Endothelial cell of umbilical vein (primary cell): ENCODE measurements around the gene CBY3. TPM values are rescaled to one million over a fixed set of nuclear protein-coding genes. Genes with fewer than 3 reads are reported as not detected.

Source experiments
- polyA plus RNA-seq, 4 experiments: library from polyadenylated mRNA; depleted of rRNA in 3 of 4; stranded (reverse) in 3 of 4; unstranded in 1 of 4; fragments of >200 nt; gene quantifications; 2 replicates each; pipeline versions ENCODE4 v1.2.1 to v1.2.3, GENCODE V29; 2011 to 2012; ENCODE audit warnings: missing spikeins in 1 of 4
- small RNA-seq: library from RNA; depleted of rRNA; stranded (forward); fragments of <200 nt; gene quantifications from one replicate; pipeline ENCODE3, GENCODE V24; 2012; ENCODE audit warnings: low replicate concordance, low read depth; ENCODE audit not compliant: insufficient read depth, insufficient read length
- total RNA-seq: library from RNA; stranded (reverse); gene quantifications from 2 replicates; pipeline ENCODE4 v1.2.3, GENCODE V29; 2021

Gene CBY3
- total and polyA plus RNA-seq, 2 donors (not counting 3 experiments of a cell fraction or from before 2014, with no cell fraction given), result not detected

Small RNA genes lying within 50 kb of the gene (small RNA-seq; reads per million reads assigned to genes)
- not detected for gene RF00017

Other genes starting within 250 kb of the CBY3 start
- gene RUFY1, start 130.5 kb downstream of the CBY3 start, total RNA-seq, result 43.3 and 44.9 TPM in 2 replicates
- 25.4 and 25.6 TPM in 2 replicates for gene RUFY1, start 130.5 kb downstream of the CBY3 start, polyA plus RNA-seq
- 969 and 993 TPM in 2 replicates for gene HNRNPH1, start 57.4 kb downstream of the CBY3 start, total RNA-seq
- gene HNRNPH1, start 57.4 kb downstream of the CBY3 start, polyA plus RNA-seq, result 197 and 348 TPM in 2 replicates
- gene CANX, start 17.9 kb upstream of the CBY3 start, total RNA-seq, result 854 and 986 TPM in 2 replicates
- 156 and 193 TPM in 2 replicates for gene CANX, start 17.9 kb upstream of the CBY3 start, polyA plus RNA-seq
- 29.0 and 30.1 TPM in 2 replicates for gene MAML1, start 51.8 kb upstream of the CBY3 start, total RNA-seq
- gene MAML1, start 51.8 kb upstream of the CBY3 start, polyA plus RNA-seq, result 11.7 and 12.4 TPM in 2 replicates
- gene LTC4S, start 113.0 kb upstream of the CBY3 start, total RNA-seq, result 0.88 and 0.95 TPM in 2 replicates
- gene LTC4S, start 113.0 kb upstream of the CBY3 start, polyA plus RNA-seq, result 6.3 and 14.1 TPM in 2 replicates
- 226 and 243 TPM in 2 replicates for gene MGAT4B, start 125.8 kb upstream of the CBY3 start, total RNA-seq
- gene MGAT4B, start 125.8 kb upstream of the CBY3 start, polyA plus RNA-seq, result 243 and 300 TPM in 2 replicates
- 316 and 346 TPM in 2 replicates for gene SQSTM1, start 139.9 kb upstream of the CBY3 start, total RNA-seq
- gene SQSTM1, start 139.9 kb upstream of the CBY3 start, polyA plus RNA-seq, result 293 and 302 TPM in 2 replicates
- 17.6 and 19.1 TPM in 2 replicates for gene MRNIP, start 177.8 kb upstream of the CBY3 start, total RNA-seq
- 16.4 and 17.1 TPM in 2 replicates for gene MRNIP, start 177.8 kb upstream of the CBY3 start, polyA plus RNA-seq
- gene TBC1D9B, start 226.9 kb upstream of the CBY3 start, total RNA-seq, result 120 and 150 TPM in 2 replicates
- gene TBC1D9B, start 226.9 kb upstream of the CBY3 start, polyA plus RNA-seq, result 82.8 and 86.0 TPM in 2 replicates